AG20443 (cell line): ENCODE results near the gene SYT8.

Experiments used
- DNase-seq: peaks from one replicate; pipeline ENCODE4 v3.0.0; 2012; ENCODE audit warnings: low spot score, mixed read lengths

Gene SYT8

DNA sequence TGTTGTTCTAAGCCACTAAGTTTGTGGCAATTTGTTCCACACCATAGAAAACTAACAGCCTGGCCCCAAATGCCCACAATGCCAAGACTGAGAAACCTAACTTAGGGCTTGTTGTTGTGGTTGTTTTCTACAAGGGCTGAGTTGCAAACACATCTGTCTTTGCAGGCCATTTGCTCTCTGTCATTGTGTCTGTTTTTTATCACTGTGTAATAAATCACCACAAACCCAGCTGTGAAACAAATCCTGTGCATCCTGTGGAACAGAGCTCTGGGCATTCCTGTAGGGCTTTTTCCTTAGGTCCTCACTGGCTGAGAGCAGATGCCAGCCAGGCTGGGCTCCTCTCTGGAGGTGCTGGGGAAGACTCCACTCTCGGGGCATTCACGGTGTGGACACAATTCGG is 15.7 kb upstream of the SYT8 start:
- no peak for DNase-seq

DNA sequence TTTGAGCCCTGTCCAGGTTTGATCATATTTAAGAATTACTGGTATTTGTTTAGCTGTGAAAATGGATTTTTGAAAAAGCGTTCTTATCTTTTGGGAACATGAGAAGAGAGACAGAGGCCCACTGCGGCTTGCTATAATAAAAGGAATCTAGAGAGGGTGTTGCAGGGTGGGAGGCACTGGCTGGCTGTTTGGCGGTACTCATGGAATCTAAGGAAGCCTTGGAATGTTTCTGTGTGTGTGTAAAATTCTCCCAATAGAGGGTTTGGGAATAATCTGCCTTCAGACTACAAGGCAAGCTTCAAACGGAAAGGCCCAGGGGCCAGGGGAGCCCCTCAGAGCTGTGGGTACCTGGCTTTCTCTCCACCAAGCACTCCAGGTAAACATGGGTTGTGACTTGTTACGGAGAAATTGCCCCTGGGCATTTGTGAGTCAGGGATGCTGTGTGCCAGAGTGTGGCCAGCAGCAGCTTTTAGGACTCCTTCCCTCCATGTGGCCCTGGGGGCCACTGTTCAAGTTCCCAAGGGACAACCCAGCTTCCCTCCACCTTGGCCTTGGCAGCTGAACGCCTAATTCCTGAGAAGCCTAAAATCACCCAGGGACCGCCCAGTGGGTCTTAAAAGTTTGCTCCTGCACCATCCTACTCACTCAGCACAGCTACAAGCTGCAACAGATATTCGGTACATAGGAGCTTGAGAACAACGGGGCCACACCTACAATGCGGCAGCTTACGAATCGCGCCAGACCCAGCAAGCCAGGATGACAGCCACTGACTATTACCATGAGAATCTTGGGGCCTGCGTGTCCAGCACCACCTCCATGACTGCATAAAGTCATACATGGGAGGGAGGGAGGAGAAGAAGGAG is 14.1 kb upstream of the SYT8 start:
- peak; percentile 64 for DNase-seq

DNA sequence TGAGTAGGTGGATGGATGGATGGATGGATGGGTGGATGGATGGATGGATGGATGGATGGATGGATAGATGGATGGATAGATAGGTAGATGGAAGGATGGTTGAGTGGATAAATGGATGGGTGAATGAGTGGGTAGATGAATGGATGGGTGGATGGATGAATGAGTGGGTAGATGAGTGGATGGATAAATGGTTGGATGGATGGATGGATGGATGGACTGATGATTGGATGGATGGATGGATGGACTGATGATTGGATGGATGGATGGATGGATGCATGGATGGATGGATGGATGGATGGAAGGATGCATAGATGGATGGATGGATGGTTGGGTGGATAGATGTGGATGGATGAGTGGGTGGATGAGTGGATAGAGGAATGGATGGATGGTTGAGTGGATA is 13.2 kb upstream of the SYT8 start:
- no peak for DNase-seq

DNA sequence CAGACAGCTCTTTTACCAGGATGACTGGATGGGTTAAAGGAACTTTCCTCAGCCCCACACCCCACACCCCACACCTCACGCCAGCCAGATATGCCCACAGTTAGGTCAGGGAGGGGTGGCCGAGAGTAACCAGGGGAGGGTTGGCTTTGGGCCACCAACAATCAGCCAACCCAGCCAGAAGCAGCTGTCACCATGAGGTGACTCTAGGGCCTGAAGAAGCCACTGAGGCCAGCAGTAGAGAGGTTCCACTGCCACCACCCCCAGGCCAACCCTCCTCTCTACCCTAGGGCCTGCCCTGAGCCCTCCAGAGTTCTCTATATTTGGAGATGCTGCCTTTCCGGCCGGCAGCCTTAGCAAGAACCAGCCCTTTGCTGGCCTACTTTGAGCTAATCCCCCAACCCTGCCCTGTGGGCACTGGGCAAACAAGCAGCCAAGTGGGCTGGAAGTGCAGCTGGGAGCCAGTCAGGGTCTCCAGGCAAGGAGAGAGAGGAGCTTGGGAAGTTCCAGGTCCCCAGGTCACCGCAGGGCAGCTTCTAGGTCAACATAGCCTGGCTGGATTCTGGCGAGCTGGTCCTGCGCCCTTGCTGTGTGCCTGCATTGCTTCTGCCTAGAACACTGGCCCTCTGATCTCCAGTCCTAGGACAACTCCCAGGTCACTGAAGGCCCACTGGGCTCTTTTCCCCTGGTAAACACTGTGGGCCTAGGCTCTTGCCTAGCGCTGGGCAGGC is 12.0 kb upstream of the SYT8 start:
- DNase-seq, result peak; percentile 8

DNA sequence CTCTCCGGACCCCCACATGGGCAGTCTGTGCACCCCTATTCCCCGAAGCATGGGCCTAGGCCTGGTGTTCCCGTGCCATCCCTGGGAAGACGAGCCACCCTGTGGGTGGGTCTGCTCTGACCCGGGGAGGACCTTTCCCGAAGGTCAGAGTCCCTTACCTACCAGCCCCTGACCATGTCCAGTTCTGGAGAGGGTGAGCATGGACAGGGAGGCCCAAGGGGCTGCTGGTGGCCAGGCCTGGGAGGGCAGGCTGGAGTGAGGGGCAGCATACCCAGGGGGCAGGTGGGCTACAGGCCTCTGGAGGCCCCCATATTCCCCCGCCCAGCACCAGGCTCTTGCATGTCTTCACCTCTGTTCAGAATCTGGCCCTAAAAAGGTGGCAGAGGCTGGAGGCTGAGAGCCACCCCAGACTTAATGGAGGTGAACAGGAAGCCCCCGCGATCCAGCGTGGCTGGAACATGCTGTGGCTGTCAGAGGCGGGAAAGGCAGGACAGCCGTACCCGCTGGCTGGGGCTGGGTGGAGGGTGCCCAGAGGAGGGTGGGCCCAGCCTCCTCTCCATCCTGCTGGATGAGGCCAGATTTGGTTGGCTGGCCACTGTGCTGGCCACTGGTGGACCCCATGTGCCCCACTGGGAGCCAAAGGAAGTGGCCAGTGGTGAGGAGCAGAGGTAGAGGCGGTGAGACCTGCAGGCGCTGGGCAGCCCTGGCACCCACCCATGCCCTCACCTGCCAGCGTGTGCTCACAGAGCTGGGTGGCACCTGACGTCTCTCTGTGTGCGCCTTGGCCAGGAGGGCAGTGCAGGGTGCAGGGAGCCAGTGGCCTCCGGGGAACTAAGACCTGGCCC is 11.2 kb upstream of the SYT8 start:
- DNase-seq, result no peak

DNA sequence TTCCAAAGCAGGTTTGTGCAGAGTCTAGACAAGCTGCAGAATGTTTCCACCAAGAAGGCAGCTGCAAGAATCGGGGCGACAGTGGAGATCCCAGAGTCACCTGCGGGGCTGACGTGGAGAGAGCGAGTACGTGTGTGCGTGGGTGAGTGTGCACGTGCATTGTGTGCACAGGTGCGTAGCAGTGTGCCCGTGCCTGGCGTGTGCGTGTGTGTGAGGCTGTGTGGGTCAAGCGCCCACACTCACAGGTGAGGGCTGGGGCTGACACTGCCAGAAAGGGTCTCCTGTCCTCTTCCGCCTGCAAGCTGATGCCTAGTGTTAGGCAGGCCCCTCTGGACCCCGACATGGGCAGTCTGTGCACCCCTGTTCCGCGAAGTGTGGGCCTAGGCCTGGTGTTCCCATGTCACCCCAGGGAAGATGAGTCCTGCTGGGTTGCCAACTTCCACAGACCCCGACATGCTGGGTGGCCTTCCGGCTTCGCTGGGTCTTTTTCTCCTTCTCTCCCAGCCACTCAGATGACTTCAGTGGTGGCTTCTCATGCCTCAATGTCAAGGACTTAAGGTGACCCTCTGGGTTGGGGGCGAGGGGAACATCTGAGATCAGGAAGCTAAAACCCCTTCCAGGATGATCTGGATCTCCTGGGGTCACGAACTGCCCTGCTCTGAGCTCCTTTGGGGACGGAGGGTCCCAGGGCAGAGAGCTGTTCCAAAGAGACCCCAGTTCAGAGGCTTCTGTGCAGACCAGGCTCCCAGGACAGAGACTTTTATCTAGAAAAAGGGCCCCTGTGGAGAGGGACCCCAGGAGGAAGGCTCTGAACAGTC is 10.4 kb upstream of the SYT8 start:
- no peak for DNase-seq

DNA sequence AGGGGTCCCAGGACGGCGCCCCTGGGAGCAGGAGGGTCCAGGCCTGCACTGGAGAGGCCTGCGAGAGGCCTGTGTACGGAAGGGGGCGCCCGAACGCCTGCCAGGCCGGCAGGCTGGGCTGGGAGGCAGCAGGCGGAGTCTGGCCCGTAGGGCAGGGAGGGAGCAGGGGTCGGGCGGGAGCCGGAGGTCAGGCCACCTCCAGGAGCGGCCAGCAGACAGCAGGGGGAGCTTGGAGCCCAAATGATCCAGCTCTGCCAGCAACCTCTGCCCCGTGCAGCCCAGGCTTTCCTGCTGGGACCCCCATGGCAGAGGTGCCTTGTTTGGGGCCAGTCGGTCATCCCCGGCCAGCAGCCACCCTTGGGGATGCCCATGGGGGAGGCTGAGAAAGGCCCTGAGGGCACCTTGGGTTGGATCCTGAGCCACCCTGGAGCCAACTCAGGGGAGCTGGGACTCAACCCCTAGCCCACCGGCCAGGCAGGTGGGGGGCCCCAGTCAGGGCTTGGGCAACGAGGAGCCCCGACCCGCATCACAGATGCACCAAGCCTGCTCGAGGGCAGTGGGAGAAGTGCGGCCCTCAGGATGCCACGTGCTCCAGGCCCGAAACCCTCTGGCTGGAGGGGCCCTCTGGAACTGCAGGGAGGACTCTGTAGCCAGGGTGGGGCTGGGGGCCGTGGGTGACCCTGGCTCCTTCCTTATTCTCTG is 9.6 kb upstream of the SYT8 start:
- DNase-seq, result peak; percentile 55

GRCh38 chr11:1825785-1826451 is 8.9 kb upstream of the SYT8 start:
- no peak for DNase-seq

DNA sequence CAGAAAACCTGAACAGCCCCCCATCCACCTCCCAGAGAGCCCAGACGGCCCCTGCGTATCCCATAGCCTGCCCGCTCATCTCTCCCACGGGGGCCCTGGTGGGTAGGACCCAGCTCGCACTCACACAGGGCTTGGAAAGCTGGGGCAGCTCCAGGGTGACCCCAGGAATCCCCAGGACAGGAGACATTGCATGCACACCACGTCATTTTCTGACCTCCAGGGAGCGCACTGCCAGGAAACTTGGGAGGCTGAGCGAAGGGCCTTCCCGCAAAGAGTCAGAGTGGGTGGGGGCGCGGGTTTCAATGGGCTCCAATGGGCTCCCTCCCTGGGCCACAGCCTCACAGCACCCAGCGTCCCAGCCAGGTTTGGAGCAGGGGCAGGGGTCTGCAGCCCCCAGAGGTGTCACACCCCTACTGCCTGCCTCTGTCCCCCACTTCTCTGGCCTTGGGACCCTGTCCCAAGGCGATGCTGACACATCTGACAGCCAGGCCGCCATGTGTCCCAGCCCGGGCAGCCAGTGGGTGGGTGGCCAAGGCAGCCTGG is 8.2 kb upstream of the SYT8 start:
- peak; percentile 72 for DNase-seq

DNA sequence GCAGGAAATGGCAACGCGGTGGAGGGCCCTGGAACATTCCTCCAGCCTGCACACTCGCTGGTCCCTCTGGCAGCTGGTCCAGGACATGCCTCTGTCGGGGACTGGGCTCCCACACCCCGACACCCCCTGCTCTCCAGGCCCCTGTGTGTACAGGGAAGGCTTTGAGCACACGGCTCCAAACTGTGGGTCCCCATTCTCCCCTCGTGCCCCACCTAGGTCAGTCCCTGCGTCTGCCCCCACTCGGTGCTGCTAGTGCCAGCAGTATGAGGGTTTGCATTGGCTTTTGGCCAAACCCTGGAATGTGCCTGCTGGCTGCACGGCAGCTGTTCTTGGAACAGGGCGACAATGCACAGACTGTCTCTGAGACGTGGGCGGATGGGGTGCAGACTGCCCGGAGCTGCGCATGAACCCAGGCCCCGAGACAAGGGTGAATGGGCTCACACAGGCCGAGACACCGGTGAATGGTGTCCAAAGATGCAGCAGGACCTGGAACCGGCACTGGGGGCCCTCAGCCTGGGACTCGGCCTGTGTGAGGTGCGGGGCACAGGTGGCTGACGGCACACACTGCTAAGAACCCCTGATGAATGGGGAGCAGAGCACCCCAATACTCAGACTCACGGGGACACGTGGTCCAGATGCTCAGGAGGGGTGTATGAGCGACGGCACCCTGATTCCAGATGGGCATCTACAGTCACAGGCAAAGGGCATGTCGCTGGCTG is 7.5 kb upstream of the SYT8 start:
- DNase-seq, result peak; percentile 81

DNA sequence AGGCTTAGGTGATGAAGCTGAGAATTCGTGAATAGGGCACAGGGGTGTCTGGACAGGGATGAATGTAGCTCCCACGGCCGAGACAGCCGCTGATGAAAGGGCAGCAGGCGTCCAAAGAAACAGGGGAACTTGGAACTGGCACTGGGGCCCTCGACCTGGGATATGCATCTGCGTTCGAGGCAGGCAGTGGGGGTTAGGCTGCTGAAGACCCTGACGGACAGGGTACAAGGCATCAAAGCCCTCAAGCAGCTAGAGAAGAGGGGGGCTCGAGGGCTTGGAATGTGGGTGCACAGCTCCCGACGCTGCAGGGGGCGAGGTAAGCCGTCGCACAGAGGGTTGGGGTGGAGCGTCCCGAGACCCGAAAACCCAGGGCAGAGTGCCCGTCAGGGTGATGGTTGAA is 6.9 kb upstream of the SYT8 start:
- no peak for DNase-seq

DNA sequence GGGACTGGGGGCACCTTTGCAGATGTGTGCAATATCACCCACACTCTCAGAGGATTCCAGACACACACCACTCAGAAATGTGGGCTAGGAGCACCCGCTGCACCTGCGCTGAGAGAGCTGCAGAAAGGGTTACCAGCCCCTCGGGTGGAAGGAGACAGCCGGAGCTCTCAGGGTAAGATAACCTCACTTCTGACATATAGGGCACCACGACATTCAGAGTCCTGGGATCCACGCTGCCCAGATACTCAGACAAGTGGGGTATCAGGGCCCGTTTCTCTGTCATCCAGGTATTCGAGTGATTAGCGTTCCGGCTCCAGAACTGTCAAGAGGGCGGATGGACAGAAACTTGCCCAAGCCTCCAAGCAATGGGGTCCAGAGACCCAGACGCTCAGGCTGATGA is 6.2 kb upstream of the SYT8 start:
- DNase-seq, result no peak

GRCh38 chr11:1829039-1829820 is 5.6 kb upstream of the SYT8 start:
- DNase-seq, result peak; percentile 82

GRCh38 chr11:1830004-1830321 is 4.8 kb upstream of the SYT8 start:
- no peak for DNase-seq

GRCh38 chr11:1830322-1831223 is 4.2 kb upstream of the SYT8 start:
- DNase-seq, result no peak

DNA sequence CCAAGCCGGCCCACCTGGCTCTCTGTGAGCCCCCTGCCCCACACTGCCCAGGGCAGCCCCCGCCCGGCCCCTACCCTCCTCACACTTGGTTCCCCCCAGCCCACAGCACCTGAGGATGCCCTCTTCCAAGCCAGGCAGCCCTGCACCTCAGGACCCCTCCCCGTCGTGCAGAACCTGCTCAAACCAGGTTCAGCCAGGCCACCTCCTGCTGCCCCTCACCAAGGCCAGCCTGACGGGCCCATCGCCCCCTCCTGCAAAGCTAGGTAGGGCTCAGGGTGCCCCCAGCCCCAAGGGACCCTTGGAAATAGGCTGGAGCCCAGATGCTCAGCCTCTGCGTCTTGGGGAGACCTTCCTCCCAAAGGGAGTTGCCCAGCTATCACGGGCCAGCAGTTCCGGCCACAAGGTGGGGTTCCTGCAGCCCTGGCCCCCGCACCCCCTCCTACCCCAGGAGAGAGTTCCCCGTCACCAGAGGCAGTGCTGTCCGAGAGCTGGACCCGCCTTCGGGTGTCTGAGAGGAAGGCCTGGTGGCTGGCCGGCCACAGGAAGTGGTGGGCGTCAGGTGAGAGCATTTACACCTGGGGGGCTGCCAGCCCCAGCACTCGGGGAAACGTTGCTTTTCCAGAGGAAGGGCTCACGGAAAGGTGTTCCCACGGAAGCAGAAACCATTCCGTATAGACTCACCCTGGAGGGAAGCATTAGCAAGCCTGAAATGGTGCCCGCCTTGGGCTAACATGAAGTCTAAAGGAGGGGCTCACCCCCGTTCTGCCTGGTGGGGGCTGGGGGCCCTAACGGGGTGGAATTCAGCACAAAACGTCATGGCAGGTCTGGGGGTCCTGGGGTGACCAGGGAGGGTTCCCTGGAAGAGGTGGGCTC is 3.2 kb upstream of the SYT8 start:
- no peak for DNase-seq
